LNCAP (cell line): ENCODE measurements around the gene KRT7.

Source experiments
- CTCF ChIP-seq: fragments of 450-650 bp; IDR thresholded peaks from 2 replicates; pipeline ENCODE4 v1.5.1; 2017; ENCODE audit warnings: mild to moderate bottlenecking

The KRT7 gene

GRCh38 chr12:52293926-52294325 lies 60.9 kb downstream of the KRT7 start:
- no peak for TF ChIP-seq CTCF

DNA sequence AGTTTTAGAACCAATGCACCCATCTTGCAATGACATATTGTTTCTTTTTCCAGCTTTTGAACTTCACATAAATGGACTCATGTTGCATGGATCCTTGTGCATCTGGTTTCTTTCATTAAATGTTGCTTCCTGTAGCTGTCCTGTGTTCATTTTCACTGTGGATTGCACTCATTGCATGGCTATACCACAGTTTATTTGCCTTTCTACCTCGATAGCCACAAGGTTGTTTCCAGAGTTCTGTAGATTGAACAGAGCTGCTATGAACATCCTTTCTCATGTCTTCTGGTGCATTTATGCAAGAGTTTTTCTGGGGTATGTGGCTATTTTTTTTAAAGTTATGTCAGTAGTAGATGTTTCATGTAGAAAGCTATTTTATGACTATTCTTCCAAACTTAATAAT lies 61.8 kb downstream of the KRT7 start:
- no peak for TF ChIP-seq CTCF

DNA sequence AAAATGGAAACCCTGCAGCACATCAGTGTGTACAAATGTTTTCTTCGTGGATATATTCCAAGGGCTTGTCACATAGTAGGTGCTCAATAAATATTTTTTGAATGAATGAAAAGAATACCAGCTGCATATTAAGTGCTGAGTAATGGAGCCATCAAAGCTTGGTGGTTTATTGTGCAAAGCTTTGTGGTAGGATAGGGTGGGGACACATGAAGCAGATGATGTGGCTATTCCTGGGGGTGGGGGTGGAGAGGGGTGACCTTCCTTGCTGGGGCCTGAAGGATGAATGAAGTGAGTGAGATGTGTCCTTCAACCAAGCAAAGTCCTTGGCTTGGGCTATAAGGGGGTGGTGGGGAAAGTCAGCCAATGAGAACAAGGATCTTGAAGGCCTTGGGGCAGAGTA lies 62.6 kb downstream of the KRT7 start:
- TF ChIP-seq CTCF, result no peak

- TF ChIP-seq CTCF, result no peak
Measured at GRCh38 chr12:52296572-52297215, 63.7 kb downstream of the KRT7 start.
